ENCODE results near the gene G0S2.
"Not testable (repeated sequence)": the region's sequence is repeated elsewhere in the genome, so short reads cannot be mapped to it uniquely, and the experiment has no call there.

Gene G0S2

GRCh38 chr1:209692745-209693504 lies 17.7 kb downstream of the G0S2 start:
- TF ChIP-seq CTCF (IDR thresholded peaks at IDR 0.05; ENCODE audit: control insufficient read depth, extremely low read depth, insufficient read depth) = peak; percentile 87
- no peak overlapping the region for H3K4me3 ChIP-seq (ENCODE audit: low read depth, low read length)
- peak; percentile 56 for DNase-seq (ENCODE audit: low read depth)

- TF ChIP-seq CTCF (IDR thresholded peaks at IDR 0.05; ENCODE audit: control insufficient read depth, extremely low read depth, insufficient read depth) = no peak
- no peak overlapping the region for H3K4me3 ChIP-seq (ENCODE audit: low read depth, low read length)
- DNase-seq (ENCODE audit: low read depth) = no peak
These were observed 21.5 kb downstream of the G0S2 start for GRCh38 chr1:209696673-209697072.

GRCh38 chr1:209697126-209697525 lies 21.9 kb downstream of the G0S2 start:
- TF ChIP-seq CTCF (IDR thresholded peaks at IDR 0.05; ENCODE audit: control insufficient read depth, extremely low read depth, insufficient read depth) = no peak
- no peak for DNase-seq (ENCODE audit: low read depth)

GRCh38 chr1:209700686-209701085 lies 25.5 kb downstream of the G0S2 start:
- not testable (repeated sequence) for H3K4me3 ChIP-seq (ENCODE audit: low read depth, low read length); DNase-seq (ENCODE audit: low read depth)

More at GRCh38 chr1:209697126-209697525, 21.9 kb downstream of the G0S2 start:
- H3K4me3 ChIP-seq (ENCODE audit: low read depth, low read length) = no peak overlapping the region

GRCh38 chr1:209702832-209703231 lies 27.6 kb downstream of the G0S2 start:
- no peak for TF ChIP-seq CTCF (IDR thresholded peaks at IDR 0.05; ENCODE audit: control insufficient read depth, extremely low read depth, insufficient read depth)
- H3K4me3 ChIP-seq (ENCODE audit: low read depth, low read length) = no peak overlapping the region
- no peak for DNase-seq (ENCODE audit: low read depth)

GRCh38 chr1:209703834-209704504 lies 28.8 kb downstream of the G0S2 start:
- H3K4me3 ChIP-seq (ENCODE audit: low read depth, low read length) = no peak overlapping the region
- TF ChIP-seq CTCF (IDR thresholded peaks at IDR 0.05; ENCODE audit: control insufficient read depth, extremely low read depth, insufficient read depth) = no peak
- DNase-seq (ENCODE audit: low read depth) = no peak

GRCh38 chr1:209704584-209704983 lies 29.4 kb downstream of the G0S2 start, which contains the start of gene HSD11B1:
Gene HSD11B1 (plus strand): TSS chr1:209704846. CDS start chr1:209704943, 97 bp downstream.
- H3K4me3 ChIP-seq (ENCODE audit: low read depth, low read length) = no peak within 1 kb of the TSS
- no peak for DNase-seq (ENCODE audit: low read depth)
- TF ChIP-seq CTCF (IDR thresholded peaks at IDR 0.05; ENCODE audit: control insufficient read depth, extremely low read depth, insufficient read depth) = no peak
